Stimulated activated CD4-positive, alpha-beta T cell treated with anti-CD3 and anti-CD28 coated beads, Interleukin-1b, Interleukin-23, amount 100 ng/mL, for 1 hour (primary cell): ENCODE measurements around the gene SMAD3.

ENCODE experiments used
- DNase-seq, 2 donors: peaks; one replicate each; pipeline ENCODE4 v3.0.0-alpha.2; 2020; ENCODE audit warnings: low read depth in 2 of 2

Gene SMAD3

DNA sequence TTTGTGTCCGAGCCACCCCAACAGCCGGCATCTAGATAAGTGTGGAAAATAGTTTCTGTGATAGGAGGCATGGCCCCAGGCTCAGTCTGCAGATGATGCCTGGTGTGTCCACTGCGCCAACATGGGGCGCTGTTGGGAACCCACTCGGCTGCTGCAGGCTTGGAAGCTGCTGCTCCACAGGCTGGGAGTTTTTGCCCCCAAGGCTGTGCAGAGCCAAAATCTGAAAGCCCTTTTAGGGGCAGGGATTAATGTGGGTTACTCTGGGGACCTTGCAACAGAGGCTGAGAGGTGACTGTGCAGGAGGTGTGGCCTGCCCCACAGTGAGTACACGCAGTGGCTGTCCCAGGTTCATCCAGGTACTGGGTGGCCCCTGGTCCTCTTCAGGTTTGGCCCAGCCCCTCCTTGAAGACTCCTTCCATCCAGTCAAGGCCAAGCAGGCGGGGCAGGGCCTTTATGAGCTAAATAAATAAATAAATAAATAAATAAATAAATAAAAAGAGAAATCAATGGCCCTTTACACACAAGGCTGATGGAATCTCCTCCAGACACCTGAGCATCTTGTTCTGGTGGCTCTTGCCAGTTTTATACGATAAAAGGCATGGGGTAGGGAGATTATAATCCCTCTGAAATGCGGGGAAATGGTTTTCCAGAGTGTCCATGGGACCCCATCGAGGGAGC lies 115.3 kb downstream of the SMAD3 start:
- DNase-seq: no peak

DNA sequence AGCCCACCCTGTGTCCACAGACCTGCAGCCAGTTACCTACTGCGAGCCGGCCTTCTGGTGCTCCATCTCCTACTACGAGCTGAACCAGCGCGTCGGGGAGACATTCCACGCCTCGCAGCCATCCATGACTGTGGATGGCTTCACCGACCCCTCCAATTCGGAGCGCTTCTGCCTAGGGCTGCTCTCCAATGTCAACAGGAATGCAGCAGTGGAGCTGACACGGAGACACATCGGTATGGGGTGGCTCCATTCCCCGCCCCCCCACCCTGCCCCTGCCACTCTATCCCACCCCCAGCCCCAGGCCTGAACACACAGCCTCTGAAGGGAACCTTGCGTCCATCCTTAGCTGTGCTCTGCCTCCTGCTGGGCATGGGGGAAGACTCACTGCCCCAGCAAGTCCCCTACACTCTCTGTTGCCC lies 115.8 kb downstream of the SMAD3 start:
- DNase-seq: no peak

DNA sequence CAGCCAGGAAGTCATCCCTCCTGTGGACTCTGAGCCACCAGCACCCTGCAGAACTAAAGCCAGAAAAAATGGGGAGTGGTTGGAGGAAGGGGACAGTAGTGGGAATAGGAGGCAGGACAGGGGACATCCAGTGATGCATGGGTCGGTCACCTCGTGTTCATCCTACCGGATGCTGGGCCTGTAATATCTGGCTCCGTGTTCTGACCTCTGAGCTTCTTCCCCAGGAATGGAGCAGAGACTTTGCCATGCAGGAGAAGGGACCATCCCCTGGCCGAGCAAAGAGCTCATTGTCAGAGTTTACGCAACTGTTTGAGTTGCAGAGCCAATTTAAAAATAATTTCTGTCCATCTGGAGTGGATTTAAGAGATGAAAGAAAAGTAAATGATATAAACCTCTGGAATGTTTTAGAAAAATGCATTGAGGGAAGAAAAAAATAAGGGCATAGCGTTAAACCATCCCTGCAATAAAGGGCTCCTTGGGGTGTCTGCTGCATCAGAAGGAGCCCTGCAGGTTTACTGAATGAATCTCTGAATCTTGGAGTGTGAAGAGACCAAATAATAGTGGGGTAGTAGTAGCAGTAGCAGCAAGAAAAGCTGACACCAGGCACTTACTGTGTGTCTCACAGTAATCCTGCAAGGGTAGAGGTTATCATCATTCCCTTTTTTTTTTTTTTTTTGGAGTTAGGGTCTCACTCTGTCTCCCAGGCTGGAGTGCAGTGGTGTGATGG lies 118.2 kb downstream of the SMAD3 start:
- DNase-seq: no peak

DNA sequence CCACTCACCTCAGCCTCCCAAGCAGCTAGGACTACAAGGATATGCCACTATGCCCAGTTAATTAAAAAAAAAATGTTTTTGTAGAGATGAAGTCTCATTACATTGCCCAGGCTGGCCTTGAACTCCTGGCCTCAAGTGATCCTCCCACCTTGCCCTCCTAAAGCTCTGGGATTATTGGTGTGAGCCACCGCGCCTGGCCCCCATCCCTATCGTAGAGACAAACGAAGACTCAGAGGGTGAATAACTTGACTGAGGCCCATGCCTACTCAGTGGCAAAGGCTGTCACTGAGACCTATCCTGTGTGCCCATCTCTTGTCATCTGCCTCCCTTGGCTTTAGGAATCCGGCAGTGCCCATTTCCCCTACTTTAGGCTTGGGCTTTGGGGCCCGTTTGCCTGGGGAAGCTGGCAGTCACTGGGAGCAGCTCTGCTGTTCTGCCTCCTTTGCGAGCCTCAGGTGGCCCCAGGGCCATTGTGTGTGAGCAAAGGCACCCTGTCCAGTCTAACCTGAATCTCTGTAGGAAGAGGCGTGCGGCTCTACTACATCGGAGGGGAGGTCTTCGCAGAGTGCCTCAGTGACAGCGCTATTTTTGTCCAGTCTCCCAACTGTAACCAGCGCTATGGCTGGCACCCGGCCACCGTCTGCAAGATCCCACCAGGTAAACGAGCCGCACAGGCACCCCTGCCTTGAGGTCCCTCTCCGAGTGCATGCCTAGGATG lies 119.0 kb downstream of the SMAD3 start:
- no peak for DNase-seq

DNA sequence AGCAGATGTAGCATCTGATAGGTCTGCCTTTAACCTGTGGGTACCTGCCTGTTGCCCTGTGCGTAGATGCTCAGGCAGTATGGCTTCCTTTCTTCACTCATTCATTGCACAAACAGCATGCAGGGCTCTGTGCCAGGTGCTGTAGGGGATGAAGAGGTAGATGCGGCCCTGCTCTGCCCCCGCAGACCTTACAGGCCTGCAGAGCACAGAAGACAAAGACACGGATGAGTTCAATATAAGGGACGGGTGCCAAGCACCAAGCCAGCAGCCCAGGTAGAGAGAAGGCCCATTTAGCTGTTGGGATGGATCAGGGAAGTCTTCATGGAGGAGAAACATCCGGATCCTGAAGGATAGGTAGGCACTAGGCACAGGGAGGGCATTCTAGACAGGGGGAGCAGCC lies 119.6 kb downstream of the SMAD3 start:
- DNase-seq: no peak

DNA sequence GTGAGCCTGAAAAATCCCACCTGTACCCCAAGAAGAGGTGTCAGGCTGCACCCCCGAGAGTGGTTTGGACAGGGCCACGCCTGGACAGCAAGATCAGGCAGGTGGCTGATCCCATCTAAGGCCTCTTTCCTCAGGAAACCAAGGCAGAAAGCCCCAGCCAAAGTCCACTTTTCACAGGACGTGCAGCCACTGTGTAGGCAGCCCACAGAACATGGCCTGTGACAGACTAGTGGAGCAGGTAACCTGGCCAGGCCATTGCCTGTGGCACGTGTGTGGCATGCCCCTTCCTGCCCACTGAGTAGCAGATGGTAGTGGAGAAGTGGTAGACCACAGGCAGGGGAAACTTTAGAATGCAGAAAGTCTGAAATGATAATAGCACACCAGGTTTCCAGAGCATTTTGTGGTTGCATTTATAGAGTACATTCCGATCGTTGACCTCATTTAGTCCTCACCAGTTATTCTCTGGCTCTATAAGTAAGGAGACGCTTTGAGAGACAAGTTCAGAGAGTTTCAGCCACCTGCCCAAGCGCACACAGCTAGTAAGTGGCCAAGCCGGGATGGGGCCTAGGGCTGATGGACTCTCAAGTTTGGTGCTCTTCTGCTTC lies 120.3 kb downstream of the SMAD3 start:
- no peak for DNase-seq

DNA sequence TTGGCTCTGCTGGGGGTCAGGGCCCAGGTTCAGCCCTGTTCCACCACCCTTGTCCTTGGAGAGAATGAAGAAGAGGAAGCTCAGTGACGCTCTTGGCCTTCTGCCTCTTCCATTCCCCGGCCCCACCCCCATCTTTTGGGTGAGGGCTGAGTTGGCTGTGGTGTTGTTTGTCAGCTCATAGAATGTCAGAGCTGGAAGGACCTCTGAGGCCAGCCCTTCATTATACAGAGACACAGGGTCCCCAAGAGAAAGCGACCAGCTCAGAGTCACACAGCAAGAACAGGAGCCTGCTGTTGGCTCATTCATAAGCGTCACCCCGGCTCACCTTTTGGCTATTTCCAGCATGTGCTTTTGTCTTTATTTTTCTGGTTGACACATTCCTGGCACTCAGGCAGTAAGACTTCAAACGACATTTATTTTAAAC lies 120.8 kb downstream of the SMAD3 start:
- DNase-seq: no peak

DNA sequence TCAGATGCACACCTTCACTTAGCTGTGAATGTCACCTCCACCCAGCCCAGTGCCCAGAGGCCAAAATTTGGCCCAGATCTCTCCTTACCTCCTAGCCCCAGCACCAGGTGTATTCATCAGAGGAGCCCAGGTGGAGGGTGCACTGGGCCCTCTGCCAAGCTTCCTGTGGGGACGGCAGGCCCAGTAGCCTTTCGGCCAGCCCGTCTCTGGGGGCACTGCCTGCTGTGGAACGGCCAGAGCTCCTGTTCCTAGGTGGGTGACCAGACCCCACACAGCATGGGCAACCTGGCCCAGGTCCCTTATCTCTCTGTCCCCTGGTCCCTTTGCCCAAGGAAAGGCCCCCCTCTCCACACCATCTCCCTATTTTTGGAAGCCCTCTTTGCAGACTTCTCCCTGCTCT lies 121.3 kb downstream of the SMAD3 start:
- DNase-seq: no peak

DNA sequence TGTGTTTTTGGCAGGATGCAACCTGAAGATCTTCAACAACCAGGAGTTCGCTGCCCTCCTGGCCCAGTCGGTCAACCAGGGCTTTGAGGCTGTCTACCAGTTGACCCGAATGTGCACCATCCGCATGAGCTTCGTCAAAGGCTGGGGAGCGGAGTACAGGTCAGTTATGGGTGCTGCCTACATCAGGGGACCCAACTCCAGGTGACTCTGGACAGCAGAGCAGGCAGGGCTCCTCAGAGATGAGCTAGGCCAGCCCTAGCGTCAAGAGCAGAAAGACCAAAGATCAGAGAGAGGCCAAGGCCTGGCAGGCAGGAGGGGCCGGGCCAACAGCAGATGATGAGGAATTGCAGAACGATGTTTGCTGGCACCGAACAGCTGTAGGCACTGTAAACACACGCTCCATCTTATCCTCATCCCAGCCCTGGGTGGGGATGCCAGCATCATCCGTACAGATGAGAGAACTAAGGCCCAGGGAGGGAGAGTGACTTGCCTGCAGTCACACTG lies 122.0 kb downstream of the SMAD3 start:
- DNase-seq: no peak

DNA sequence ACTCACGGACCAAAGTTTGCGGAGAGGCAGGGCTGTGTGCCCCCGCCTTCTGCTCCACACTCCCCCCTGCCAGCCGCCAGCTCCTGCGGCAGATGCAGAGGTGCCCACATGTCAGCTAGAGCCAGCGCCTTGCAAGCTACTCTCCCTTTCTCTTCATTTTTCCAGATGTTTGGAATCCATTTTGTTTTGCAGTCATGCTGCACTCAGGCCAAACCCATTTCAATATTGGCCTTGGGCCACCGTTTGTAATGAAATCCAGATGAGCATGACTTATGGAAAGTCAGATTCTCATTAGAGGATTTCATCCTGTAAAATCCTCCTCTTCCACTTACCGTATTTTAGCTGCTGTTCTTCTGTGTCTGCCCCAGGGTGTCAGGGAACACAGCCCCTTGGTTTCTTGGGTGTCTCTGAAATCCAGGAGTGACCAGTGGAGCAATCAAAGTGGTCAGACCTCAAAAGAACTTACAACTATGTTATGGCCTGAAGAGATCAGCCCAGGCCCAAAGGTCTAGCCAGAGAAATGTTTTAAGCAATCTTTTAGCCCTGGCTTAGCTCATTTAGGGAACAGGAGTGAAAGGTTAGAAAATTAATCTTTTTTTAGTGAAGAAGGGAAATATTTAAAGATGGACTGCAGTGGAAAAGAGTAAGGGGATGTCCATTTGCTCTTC lies 123.3 kb downstream of the SMAD3 start:
- no peak for DNase-seq

DNA sequence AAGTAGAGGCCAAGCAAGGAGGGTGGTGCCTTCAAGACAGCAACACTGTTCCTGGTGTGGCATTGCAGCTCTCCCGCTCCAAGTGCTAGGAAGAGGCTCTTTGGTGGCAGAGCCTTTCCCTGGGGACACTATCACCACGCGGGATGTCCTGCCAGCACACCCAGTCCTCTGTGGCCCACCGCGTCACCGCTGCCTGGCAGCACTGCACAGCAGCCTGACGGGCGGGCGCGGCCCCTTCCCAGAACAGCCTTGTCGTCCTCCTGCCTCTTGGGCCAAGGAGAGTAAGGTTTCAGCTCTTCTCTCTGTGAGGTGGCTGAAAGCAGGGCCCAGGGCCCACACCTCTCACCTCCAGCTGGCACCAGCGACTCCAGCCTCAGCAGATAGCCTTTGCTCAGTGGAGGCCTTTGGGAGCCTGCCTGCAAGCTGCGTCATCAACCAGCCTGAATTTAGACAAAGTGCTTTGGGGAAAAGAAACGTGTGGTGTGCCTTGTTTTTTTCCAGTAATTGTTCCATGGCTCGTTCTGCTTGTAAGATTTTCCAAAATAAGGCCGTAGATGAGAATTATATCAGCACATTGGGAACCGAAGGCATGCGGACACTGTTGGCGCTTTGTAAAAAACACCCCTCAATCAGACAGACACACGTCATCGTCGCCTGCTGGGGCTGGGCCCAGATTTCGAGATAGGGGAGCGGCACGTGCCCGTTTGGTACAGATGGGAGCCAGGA lies 124.1 kb downstream of the SMAD3 start:
- DNase-seq: no peak

DNA sequence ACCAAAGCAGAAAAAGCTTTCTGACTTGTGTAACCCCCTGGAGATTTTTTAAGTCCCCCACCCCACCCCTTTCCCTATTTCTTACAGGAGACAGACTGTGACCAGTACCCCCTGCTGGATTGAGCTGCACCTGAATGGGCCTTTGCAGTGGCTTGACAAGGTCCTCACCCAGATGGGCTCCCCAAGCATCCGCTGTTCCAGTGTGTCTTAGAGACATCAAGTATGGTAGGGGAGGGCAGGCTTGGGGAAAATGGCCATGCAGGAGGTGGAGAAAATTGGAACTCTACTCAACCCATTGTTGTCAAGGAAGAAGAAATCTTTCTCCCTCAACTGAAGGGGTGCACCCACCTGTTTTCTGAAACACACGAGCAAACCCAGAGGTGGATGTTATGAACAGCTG lies 124.9 kb downstream of the SMAD3 start:
- no peak for DNase-seq

DNA sequence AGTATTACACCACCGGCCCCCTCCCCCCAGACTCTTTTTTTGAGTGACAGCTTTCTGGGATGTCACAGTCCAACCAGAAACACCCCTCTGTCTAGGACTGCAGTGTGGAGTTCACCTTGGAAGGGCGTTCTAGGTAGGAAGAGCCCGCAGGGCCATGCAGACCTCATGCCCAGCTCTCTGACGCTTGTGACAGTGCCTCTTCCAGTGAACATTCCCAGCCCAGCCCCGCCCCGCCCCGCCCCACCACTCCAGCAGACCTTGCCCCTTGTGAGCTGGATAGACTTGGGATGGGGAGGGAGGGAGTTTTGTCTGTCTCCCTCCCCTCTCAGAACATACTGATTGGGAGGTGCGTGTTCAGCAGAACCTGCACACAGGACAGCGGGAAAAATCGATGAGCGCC lies 125.4 kb downstream of the SMAD3 start:
- no peak for DNase-seq

DNA sequence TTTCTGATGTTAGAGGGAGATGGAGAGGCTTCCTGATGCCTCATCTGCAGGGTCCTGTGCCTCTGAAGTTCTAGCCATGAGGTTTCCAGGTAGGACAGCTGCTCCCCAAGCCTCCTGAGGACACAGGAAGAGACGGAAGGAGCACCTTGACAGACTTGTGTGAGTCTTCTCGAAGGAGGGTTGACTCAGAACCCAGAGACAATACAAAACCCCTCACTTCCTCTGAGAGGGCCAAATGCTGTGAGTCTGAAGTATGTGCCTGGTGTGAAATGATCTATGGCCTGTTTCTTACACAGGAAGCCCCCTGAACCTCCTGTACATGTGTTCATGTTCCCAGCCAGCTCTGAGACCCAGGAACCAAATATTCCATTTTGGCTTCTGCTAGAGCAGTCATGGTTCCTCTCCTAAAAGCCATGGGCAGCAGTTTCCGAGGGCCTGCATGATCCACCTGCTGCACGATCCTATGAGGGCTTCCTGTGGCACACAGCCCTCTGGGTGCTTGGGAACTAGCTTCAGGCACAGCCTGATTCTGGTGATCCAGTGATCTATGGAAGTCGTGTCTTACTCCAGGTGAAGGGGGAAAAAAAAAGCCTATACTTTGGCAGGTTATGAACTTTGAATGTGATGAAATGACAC lies 126.9 kb downstream of the SMAD3 start:
- DNase-seq: no peak

DNA sequence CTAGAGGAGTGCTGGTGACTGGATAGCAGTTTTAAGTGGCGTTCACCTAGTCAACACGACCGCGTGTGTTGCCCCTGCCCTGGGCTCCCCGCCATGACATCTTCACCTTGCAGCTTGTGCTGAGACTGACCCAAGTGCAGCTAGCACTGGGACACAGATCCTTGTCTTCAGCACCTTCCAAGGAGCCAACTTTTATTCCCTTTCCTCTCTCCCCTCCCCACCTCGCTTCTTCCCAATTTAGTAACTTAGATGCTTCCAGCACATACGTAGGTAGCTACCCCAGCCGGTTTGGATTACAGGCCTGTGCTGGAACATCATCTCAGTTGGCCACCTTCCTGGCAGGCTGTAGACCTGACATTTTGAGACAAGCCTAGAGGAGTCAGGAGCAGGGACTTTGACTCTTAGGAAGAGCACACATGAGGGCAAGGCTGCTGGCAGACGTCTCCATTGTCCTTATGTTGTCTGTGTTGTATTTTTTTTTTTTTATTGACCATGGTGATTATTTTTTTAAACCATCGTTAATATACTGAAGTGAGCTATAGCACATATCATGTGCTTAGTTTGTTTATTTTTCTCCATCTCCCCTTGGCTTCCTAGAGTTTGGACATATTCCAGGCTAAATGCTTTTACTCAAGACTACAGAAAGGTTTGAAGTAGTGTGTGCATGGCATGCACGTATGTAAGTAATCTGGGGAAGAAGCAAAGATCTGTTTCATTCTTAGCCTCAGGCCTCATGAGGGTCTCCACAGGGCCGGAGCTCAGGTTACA lies 128.0 kb downstream of the SMAD3 start:
- no peak for DNase-seq

DNA sequence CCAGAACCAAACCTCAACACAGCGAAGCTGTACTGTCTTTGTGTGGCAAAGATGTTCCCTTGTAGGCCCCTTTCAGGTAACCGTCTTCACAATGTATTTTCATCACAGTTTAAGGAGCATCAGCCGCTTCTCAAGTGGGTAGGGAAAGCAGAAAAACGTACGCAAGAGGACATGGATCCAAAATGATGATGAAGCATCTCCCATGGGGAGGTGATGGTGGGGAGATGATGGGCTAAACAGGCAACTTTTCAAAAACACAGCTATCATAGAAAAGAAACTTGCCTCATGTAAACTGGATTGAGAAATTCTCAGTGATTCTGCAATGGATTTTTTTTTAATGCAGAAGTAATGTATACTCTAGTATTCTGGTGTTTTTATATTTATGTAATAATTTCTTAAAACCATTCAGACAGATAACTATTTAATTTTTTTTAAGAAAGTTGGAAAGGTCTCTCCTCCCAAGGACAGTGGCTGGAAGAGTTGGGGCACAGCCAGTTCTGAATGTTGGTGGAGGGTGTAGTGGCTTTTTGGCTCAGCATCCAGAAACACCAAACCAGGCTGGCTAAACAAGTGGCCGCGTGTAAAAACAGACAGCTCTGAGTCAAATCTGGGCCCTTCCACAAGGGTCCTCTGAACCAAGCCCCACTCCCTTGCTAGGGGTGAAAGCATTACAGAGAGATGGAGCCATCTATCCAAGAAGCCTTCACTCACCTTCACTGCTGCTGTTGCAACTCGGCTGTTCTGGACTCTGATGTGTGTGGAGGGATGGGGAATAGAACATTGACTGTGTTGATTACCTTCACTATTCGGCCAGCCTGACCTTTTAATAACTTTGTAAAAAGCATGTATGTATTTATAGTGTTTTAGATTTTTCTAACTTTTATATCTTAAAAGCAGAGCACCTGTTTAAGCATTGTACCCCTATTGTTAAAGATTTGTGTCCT lies 129.0 kb downstream of the SMAD3 start:
- no peak for DNase-seq

DNA sequence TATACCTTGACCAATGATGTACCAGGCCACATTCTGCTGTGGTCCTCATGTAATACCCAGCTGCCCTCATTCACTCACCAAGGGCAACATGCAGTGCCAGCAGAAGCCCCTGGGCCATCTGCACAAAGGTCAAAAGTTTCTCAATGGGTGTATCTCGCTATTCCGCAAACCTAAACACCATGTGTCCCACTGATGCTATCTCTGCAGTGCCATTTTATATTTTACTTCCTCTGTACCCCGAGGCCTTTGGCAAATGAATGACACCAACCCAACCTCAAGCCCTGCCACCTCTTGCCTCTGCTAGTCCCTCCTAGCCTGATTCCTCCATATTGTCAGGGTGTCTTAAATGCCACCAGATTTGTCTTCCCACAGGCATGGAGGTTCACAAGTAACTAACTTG lies 129.9 kb downstream of the SMAD3 start:
- no peak for DNase-seq

DNA sequence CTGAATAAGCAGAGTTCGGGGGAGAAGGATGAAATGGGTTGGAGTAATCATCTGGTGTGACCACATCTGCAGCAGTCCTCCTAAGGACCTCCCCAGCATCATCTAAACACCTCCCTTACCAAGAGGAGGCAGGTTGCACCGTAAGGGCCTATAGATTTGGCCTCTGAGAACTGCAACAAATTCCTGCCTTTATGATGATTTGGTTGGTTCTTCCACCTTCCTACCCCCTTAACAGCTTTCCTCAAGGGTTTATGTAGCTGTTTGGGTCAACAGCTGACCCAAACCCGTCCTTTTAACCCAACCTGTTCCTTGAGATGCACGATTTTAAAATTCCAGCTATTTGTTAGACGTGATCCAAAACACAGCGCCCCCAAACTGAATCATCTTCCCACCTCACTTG lies 130.8 kb downstream of the SMAD3 start:
- no peak for DNase-seq
